8988T (cell line): ENCODE measurements around the gene MAP3K21.

Source experiments
- DNase-seq: peaks from one replicate; pipeline ENCODE4 v3.0.0; 2011

MAP3K21 gene

GRCh38 chr1:233390842-233391737 is 63.6 kb downstream of the MAP3K21 start:
- no peak for DNase-seq

- DNase-seq: no peak
Measured at GRCh38 chr1:233393084-233393840, 65.7 kb downstream of the MAP3K21 start.

GRCh38 chr1:233393926-233394680 is 66.6 kb downstream of the MAP3K21 start:
- no peak for DNase-seq

- DNase-seq: no peak
Measured at GRCh38 chr1:233394860-233395717, 67.6 kb downstream of the MAP3K21 start.

- no peak for DNase-seq
Measured at GRCh38 chr1:233395863-233396646, 68.5 kb downstream of the MAP3K21 start.

- no peak for DNase-seq
Measured at GRCh38 chr1:233406339-233406960, 78.9 kb downstream of the MAP3K21 start.

GRCh38 chr1:233406994-233407631 is 79.6 kb downstream of the MAP3K21 start:
- no peak for DNase-seq

GRCh38 chr1:233409540-233409939 is 82.0 kb downstream of the MAP3K21 start:
- no peak for DNase-seq

- no peak for DNase-seq
Measured at GRCh38 chr1:233410906-233411305, 83.4 kb downstream of the MAP3K21 start.

- DNase-seq: no peak
Measured at GRCh38 chr1:233412812-233413211, 85.3 kb downstream of the MAP3K21 start.

- no peak for DNase-seq
Measured at GRCh38 chr1:233421293-233421692, 93.8 kb downstream of the MAP3K21 start.

- no peak for DNase-seq
Measured at GRCh38 chr1:233424779-233425178, 97.3 kb downstream of the MAP3K21 start.

- DNase-seq: no peak
Measured at GRCh38 chr1:233427907-233428306, 100.4 kb downstream of the MAP3K21 start.

- no peak for DNase-seq
Measured at GRCh38 chr1:233431753-233432403, 104.4 kb downstream of the MAP3K21 start.

- no peak for DNase-seq
Measured at GRCh38 chr1:233432916-233433315, 105.4 kb downstream of the MAP3K21 start.

GRCh38 chr1:233433436-233434210 is 106.1 kb downstream of the MAP3K21 start:
- DNase-seq: no peak
